DND-41 (cell line): Measurements from ENCODE around the gene BAZ1A.

Experiments
- EZH2 ChIP-seq: IDR thresholded peaks from 3 replicates; pipeline ENCODE4 v1.6.1; 2012; ENCODE audit warnings: borderline replicate concordance, low read depth, mild to moderate bottlenecking, moderate library complexity, low read length, inconsistent platforms; ENCODE audit not compliant: severe bottlenecking
- TF ChIP-seq, protein P1 (sequence below): IDR thresholded peaks from 2 replicates; pipeline ENCODE4 v1.5.1; 2012; ENCODE audit warnings: borderline replicate concordance, low read length, moderate library complexity, mild to moderate bottlenecking; ENCODE audit not compliant: poor library complexity, severe bottlenecking; ENCODE audit errors: extremely low read depth

DNA sequence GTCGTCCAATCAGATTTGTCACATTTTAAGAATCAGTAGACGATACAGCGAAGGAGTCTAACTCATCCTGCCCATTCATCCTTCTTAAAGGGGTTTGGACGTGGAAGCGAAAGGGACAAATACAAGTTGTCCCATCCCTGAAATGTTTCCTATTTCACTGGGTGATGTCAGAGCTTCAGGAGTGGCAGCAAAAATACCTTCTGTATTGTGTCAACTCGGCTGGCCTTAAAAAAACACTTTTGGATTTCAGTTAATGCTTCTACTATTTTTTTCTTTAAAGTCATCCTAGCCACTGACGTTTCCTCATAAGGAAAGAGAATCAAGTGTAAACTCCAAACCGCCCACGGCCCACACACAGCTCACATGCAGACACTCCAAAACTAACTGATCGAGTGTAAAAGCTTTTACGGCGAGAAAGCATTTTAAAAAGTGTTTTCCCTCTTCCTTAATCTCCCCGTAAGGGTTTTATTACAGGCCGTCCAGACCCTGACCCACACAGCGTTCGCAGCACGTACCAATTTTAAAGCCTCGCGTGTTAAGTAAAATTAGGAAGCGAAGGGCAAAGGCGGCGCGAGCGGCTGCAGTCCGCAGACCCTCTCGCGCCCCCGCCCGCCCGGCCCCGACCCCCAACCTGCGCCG is 161.4 kb downstream of the BAZ1A start:
- TF ChIP-seq, protein P1, sequence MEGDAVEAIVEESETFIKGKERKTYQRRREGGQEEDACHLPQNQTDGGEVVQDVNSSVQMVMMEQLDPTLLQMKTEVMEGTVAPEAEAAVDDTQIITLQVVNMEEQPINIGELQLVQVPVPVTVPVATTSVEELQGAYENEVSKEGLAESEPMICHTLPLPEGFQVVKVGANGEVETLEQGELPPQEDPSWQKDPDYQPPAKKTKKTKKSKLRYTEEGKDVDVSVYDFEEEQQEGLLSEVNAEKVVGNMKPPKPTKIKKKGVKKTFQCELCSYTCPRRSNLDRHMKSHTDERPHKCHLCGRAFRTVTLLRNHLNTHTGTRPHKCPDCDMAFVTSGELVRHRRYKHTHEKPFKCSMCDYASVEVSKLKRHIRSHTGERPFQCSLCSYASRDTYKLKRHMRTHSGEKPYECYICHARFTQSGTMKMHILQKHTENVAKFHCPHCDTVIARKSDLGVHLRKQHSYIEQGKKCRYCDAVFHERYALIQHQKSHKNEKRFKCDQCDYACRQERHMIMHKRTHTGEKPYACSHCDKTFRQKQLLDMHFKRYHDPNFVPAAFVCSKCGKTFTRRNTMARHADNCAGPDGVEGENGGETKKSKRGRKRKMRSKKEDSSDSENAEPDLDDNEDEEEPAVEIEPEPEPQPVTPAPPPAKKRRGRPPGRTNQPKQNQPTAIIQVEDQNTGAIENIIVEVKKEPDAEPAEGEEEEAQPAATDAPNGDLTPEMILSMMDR: no peak
- TF ChIP-seq EZH2: no peak
